ENCODE results near the gene PTPRJ. TPM values are rescaled to one million over a fixed set of nuclear protein-coding genes. Genes with fewer than 3 reads are reported as not detected.

Gene PTPRJ
- total and polyA plus RNA-seq, 2 of the 13 experiments (the other 11 are each of a cell fraction or from before 2014, with no cell fraction given): 1.0 to 1.2 TPM

DNA sequence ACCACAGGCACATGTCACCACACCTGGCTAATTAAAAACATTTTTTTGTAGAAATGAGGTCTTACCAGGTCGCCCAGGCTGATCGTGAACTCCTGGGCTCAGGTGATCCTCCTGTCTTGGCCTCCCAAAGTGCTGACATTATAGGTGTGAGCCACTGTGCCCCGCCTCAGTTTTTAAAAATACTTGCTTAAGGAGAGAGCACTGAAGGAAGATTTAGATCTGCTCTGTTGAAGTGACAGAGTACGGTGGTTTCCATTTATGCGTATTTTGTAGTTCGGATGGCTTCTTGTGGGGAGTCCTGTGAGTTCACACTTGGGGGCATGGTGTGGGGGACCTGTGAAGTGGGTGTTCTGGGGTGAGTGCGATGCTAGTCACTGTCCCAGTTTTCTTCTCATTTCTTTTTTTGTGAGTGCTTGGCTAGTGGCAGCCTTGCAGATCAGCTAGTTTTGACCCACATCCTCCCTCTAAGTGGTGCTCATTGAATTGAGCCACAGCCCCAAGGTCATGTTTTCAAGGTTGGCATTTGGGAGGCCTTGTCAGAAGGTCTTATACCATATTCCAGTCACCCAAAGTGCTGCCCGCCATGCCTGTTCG lies 31.5 kb downstream of the PTPRJ start:
- Histone ChIP-seq H3K27ac (ENCODE audit: extremely low read length, insufficient read depth, low read length) (no peak overlapping the region), H3K27me3 (ENCODE audit: control insufficient read depth in 1 of 2, insufficient read depth in 2 of 2, low read length in 2 of 2) (no peaks in the 10 kb centered on the region), H3K4me1 (ENCODE audit: insufficient read depth, low read length) (peaks cover 23% of the 10 kb centered on the region), H2AFZ (ENCODE audit: low read length) (no peak overlapping the region), H3K9me3 (ENCODE audit: low read length) (no peaks in the 10 kb centered on the region), H3K79me2 (ENCODE audit: insufficient read depth, low read length) (no peaks in the 10 kb centered on the region), H4K20me1 (ENCODE audit: insufficient read depth, low read length) (no peaks in the 10 kb centered on the region), H3K4me2 (ENCODE audit: low read depth, low read length) (no peak overlapping the region), H3K9ac (ENCODE audit: insufficient read depth, low read depth, low read length) (no peak overlapping the region), H3K36me3 (replicated peaks in 1 of 2; ENCODE audit: control insufficient read depth in 1 of 2, insufficient read depth in 2 of 2, low read length in 2 of 2) (no peaks in the 10 kb centered on the region), H3K4me3 (replicated peaks in 1 of 3; ENCODE audit: insufficient read depth in 1 of 3, low read depth in 2 of 3, low read length in 3 of 3) (no peak overlapping the region)
- POLR2A ChIA-PET: no interaction called here
- CTCF ChIA-PET (ENCODE audit: low intra/inter-chr PET ratio, low total read pairs): no interaction called here
- WGBS (ENCODE audit: low lambda C conversion rate): 92% methylated on average over 9 of the region's 9 CpGs
- TF ChIP-seq ZNF343 (CRISPR knock-in tag; IDR thresholded peaks at IDR 0.05) (no peak), ZFP41 (CRISPR knock-in tag; IDR thresholded peaks at IDR 0.05; ENCODE audit: borderline replicate concordance) (no peak), ATAD3A (CRISPR knock-in tag; IDR thresholded peaks at IDR 0.05) (no peak), CHCHD3 (CRISPR knock-in tag; IDR thresholded peaks at IDR 0.05) (no peak)
- TF ChIP-seq, protein P1, sequence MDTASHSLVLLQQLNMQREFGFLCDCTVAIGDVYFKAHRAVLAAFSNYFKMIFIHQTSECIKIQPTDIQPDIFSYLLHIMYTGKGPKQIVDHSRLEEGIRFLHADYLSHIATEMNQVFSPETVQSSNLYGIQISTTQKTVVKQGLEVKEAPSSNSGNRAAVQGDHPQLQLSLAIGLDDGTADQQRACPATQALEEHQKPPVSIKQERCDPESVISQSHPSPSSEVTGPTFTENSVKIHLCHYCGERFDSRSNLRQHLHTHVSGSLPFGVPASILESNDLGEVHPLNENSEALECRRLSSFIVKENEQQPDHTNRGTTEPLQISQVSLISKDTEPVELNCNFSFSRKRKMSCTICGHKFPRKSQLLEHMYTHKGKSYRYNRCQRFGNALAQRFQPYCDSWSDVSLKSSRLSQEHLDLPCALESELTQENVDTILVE (CRISPR knock-in tag; IDR thresholded peaks at IDR 0.05): no peak
- intact Hi-C loops (cut with micrococcal nuclease; ENCODE audit: unreplicated experiment) (no loop called here), in situ Hi-C loops (cut with HindIII; ENCODE audit: extremely low pct_ligation_motif_present, low pct_unique_long_range_greater_than_20kb) (no loop called here)
- FAIRE-seq: no peak
- DNase-seq (ENCODE audit: low spot score): no peak
- no TSS peak for BruUV-seq (replicated peaks)
- ATAC-seq: no peak

DNA sequence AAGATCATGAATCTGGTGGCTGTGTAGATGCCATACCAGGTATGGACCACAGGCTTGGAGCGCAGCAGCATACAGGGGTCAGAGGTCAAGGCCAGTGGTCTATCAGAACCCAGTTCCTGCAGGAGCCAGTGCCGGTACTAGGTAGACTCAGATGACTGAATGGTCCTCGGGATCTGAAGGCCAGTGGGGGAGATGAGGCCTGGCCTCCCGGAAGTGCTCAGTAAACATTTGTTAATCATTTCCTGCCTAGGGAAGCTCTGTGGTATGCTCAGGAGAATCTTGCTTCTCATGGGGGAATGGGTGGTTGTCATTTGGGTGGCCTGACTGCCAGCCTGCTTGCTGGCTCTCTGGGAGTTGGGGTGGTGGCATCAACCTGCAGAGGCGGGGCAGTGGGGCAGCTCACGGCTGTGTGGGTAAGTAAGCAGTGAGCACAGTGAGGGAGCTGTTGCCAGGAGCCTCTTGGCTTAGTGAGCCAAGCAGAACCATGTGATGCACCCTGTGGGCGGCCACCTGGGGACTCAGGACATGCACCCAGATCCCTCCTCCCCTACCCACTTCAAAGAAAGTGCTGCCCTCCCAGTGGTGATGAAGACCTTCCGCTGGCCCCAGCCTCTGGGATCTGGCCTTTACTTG lies 33.0 kb downstream of the PTPRJ start:
- no peaks in the 10 kb centered on the region for H3K27me3 ChIP-seq (ENCODE audit: control insufficient read depth in 1 of 2, insufficient read depth in 2 of 2, low read length in 2 of 2)
- no peak overlapping the region for H2AFZ ChIP-seq (ENCODE audit: low read length)
- in situ Hi-C loops (cut with HindIII; ENCODE audit: extremely low pct_ligation_motif_present, low pct_unique_long_range_greater_than_20kb) (no loop called here), intact Hi-C loops (cut with micrococcal nuclease; ENCODE audit: unreplicated experiment) (no loop called here)
- ATAC-seq: peak; percentile 97
- WGBS (ENCODE audit: low lambda C conversion rate): 83% methylated on average over 1 of the region's 8 CpGs
- H4K20me1 ChIP-seq (ENCODE audit: insufficient read depth, low read length): no peaks in the 10 kb centered on the region
- no peaks in the 10 kb centered on the region for H3K9me3 ChIP-seq (ENCODE audit: low read length)
- H3K79me2 ChIP-seq (ENCODE audit: insufficient read depth, low read length): no peaks in the 10 kb centered on the region
- H3K9ac ChIP-seq (ENCODE audit: insufficient read depth, low read depth, low read length): no peak overlapping the region
- peak; percentile 8 for FAIRE-seq
- H3K36me3 ChIP-seq (replicated peaks in 1 of 2; ENCODE audit: control insufficient read depth in 1 of 2, insufficient read depth in 2 of 2, low read length in 2 of 2): no peaks in the 10 kb centered on the region
- peak overlapping the region; percentile 50 for H3K4me2 ChIP-seq (ENCODE audit: low read depth, low read length)
- no peak overlapping the region for H3K27ac ChIP-seq (ENCODE audit: extremely low read length, insufficient read depth, low read length)
- ChIA-PET POLR2A (interaction anchor here (1.0 kb wide), 1 partner anchor 15 kb away, joined by 5 read pairs; no protein-coding TSS in a partner anchor), CTCF (ENCODE audit: low intra/inter-chr PET ratio, low total read pairs) (no interaction called here)
- BruUV-seq (replicated peaks): no TSS peak
- H3K4me3 ChIP-seq (replicated peaks in 1 of 3; ENCODE audit: insufficient read depth in 1 of 3, low read depth in 2 of 3, low read length in 3 of 3): no peak overlapping the region
- peaks cover 23% of the 10 kb centered on the region for H3K4me1 ChIP-seq (ENCODE audit: insufficient read depth, low read length)
- DNase-seq (ENCODE audit: low spot score): peak; percentile 71
- TF ChIP-seq, protein P2, sequence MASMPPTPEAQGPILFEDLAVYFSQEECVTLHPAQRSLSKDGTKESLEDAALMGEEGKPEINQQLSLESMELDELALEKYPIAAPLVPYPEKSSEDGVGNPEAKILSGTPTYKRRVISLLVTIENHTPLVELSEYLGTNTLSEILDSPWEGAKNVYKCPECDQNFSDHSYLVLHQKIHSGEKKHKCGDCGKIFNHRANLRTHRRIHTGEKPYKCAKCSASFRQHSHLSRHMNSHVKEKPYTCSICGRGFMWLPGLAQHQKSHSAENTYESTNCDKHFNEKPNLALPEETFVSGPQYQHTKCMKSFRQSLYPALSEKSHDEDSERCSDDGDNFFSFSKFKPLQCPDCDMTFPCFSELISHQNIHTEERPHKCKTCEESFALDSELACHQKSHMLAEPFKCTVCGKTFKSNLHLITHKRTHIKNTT (CRISPR knock-in tag; IDR thresholded peaks at IDR 0.05): no peak
- TF ChIP-seq IRF2 (CRISPR knock-in tag; IDR thresholded peaks at IDR 0.05): peak; percentile 36; the same call in 1 of the 2 replicates
- TF ChIP-seq ZMYM2 (CRISPR knock-in tag; IDR thresholded peaks at IDR 0.05): no peak
- TF ChIP-seq CC2D1A (CRISPR knock-in tag; IDR thresholded peaks at IDR 0.05): no peak
- TF ChIP-seq, protein P3, sequence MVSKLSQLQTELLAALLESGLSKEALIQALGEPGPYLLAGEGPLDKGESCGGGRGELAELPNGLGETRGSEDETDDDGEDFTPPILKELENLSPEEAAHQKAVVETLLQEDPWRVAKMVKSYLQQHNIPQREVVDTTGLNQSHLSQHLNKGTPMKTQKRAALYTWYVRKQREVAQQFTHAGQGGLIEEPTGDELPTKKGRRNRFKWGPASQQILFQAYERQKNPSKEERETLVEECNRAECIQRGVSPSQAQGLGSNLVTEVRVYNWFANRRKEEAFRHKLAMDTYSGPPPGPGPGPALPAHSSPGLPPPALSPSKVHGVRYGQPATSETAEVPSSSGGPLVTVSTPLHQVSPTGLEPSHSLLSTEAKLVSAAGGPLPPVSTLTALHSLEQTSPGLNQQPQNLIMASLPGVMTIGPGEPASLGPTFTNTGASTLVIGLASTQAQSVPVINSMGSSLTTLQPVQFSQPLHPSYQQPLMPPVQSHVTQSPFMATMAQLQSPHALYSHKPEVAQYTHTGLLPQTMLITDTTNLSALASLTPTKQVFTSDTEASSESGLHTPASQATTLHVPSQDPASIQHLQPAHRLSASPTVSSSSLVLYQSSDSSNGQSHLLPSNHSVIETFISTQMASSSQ (IDR thresholded peaks at IDR 0.05; ENCODE audit: low read depth): peak; percentile 57; the same call in 1 of the 2 replicates
- TF ChIP-seq, protein P3 (CRISPR knock-in tag; IDR thresholded peaks at IDR 0.05; ENCODE audit: borderline replicate concordance): peak; percentile 81
